Neuronal stem cell (in vitro differentiated cells): Measurements from ENCODE around the gene OR14A16.
A peak's percentile ranks its signal among the peaks of the same experiment; 100 is the strongest.

Source experiments
- DNase-seq: peaks from one replicate; pipeline ENCODE4 v3.0.0-alpha.2; 2013; ENCODE audit warnings: low spot score
- H2AFZ ChIP-seq: one replicate; pipeline ENCODE4 v1.6.1; 2013; ENCODE audit warnings: mild to moderate bottlenecking, low read length, inconsistent platforms
- H2AK5ac ChIP-seq: 2 replicates; pipeline ENCODE4 v1.6.1; 2013; ENCODE audit warnings: low read depth, mild to moderate bottlenecking, inconsistent platforms, low read length, moderate library complexity, mixed read lengths
- H2BK120ac ChIP-seq: 2 replicates; pipeline ENCODE4 v1.6.1; 2013; ENCODE audit warnings: low read depth, mild to moderate bottlenecking, inconsistent platforms, low read length, moderate library complexity, mixed read lengths
- H2BK12ac ChIP-seq: one replicate; pipeline ENCODE4 v1.6.1; 2013; ENCODE audit warnings: low read length, inconsistent platforms
- H2BK15ac ChIP-seq: 2 replicates; pipeline ENCODE4 v1.6.1; 2013; ENCODE audit warnings: mild to moderate bottlenecking, low read length, inconsistent platforms, mixed read lengths
- H2BK5ac ChIP-seq: one replicate; pipeline ENCODE4 v1.6.1; 2013; ENCODE audit warnings: inconsistent platforms, mild to moderate bottlenecking, low read length, moderate library complexity
- H3K14ac ChIP-seq: one replicate; pipeline ENCODE4 v1.6.1; 2013; ENCODE audit warnings: low read length, inconsistent platforms
- H3K18ac ChIP-seq: 2 replicates; pipeline ENCODE4 v1.6.1; 2013; ENCODE audit warnings: low read length, inconsistent platforms
- H3K23ac ChIP-seq: 2 replicates; pipeline ENCODE4 v1.6.1; 2013; ENCODE audit warnings: low read depth, mild to moderate bottlenecking, mixed read lengths, low read length, inconsistent platforms; ENCODE audit not compliant: poor library complexity
- H3K27ac ChIP-seq: replicated peaks from 3 replicates; pipeline ENCODE4 v1.5.1; 2013; ENCODE audit warnings: low read length, inconsistent platforms
- H3K27me3 ChIP-seq, 3 experiments: 2 replicates each; pipeline ENCODE4 v1.6.1; 2013; ENCODE audit warnings: low read length in 3 of 3, mild to moderate bottlenecking in 2 of 3, inconsistent platforms in 1 of 3, low read depth in 1 of 3, mixed read lengths in 1 of 3, moderate library complexity in 1 of 3; ENCODE audit not compliant: control insufficient read depth in 3 of 3, insufficient read depth in 3 of 3
- H3K36me3 ChIP-seq, 2 donors: replicated peaks in 1 of 2; 2 replicates each; pipeline ENCODE4 v1.6.1; 2013; ENCODE audit warnings: low read length in 2 of 2; ENCODE audit not compliant: control insufficient read depth in 2 of 2, insufficient read depth in 2 of 2
- H3K4ac ChIP-seq: 2 replicates; pipeline ENCODE4 v1.6.1; 2013; ENCODE audit warnings: inconsistent platforms, mild to moderate bottlenecking, low read length, moderate library complexity
- H3K4me1 ChIP-seq, 2 donors: 1 replicate in 1 of 2; 2 replicates in 1 of 2; pipeline ENCODE4 v1.6.1; 2013; ENCODE audit warnings: low read length in 2 of 2, low read depth in 1 of 2; ENCODE audit not compliant: control insufficient read depth in 2 of 2, insufficient read depth in 1 of 2
- H3K4me2 ChIP-seq: one replicate; pipeline ENCODE4 v1.6.1; 2013; ENCODE audit warnings: mild to moderate bottlenecking, low read length, inconsistent platforms; ENCODE audit not compliant: insufficient read depth, poor library complexity, severe bottlenecking
- H3K4me3 ChIP-seq, 2 donors: 2 replicates each; pipeline ENCODE4 v1.5.1; 2013; ENCODE audit warnings: low read length in 2 of 2, mild to moderate bottlenecking in 2 of 2, inconsistent platforms in 1 of 2, moderate library complexity in 1 of 2
- H3K79me1 ChIP-seq: one replicate; pipeline ENCODE4 v1.6.1; 2013; ENCODE audit warnings: low read depth, mild to moderate bottlenecking, inconsistent platforms, low read length, moderate library complexity
- H3K9ac ChIP-seq: one replicate; pipeline ENCODE4 v1.6.1; 2013; ENCODE audit warnings: mild to moderate bottlenecking, low read depth, low read length, inconsistent platforms; ENCODE audit not compliant: poor library complexity
- H3K9me3 ChIP-seq, 2 donors: replicated peaks in 1 of 2; 2 replicates each; pipeline versions ENCODE3 to v1.6.1; 2013; ENCODE audit warnings: low read length in 2 of 2, mild to moderate bottlenecking in 2 of 2, inconsistent platforms in 1 of 2, low read depth in 1 of 2, mixed read lengths in 1 of 2, moderate library complexity in 1 of 2; ENCODE audit not compliant: control insufficient read depth in 2 of 2, insufficient read depth in 1 of 2
- H4K8ac ChIP-seq: one replicate; pipeline ENCODE4 v1.6.1; 2013; ENCODE audit warnings: low read depth, mild to moderate bottlenecking, inconsistent platforms, low read length, moderate library complexity
- H4K91ac ChIP-seq: one replicate; pipeline ENCODE4 v1.6.1; 2013; ENCODE audit warnings: low read length, low read depth, mild to moderate bottlenecking, inconsistent platforms; ENCODE audit not compliant: poor library complexity
- WGBS, 2 donors: extraction: QIAGEN DNeasy Blood & Tissue Kit; methylation state at CpG; one replicate each; pipeline ENCODE4 v1.1.7; 2013; ENCODE audit warnings: missing lambda C conversion rate in 2 of 2, mixed read lengths in 1 of 2; ENCODE audit not compliant: insufficient read length in 2 of 2, insufficient replicate concordance in 1 of 2; ENCODE audit errors: extremely low coverage in 2 of 2; 5-methylcytosine and 5-hydroxymethylcytosine counted together

The OR14A16 gene

GRCh38 chr1:247845011-247845692 is 21.2 kb upstream of the OR14A16 start:
- Histone ChIP-seq H4K91ac (no peak overlapping the region), H3K27ac (no peak overlapping the region), H2BK15ac (no peak overlapping the region), H3K4ac (no peak overlapping the region), H3K4me2 (no peak overlapping the region), H3K23ac (peak overlapping the region; percentile 38), H2AFZ (no peak overlapping the region), H3K9ac (no peak overlapping the region), H3K14ac (no peak overlapping the region), H2BK12ac (no peak overlapping the region), H3K27me3 (no peaks in the 10 kb centered on the region), H3K4me1 (no peaks in the 10 kb centered on the region), H3K4me3 (no peak overlapping the region), H3K79me1 (no peaks in the 10 kb centered on the region), H4K8ac (no peak overlapping the region), H3K18ac (no peak overlapping the region), H2BK120ac (no peak overlapping the region), H3K36me3 (no peaks in the 10 kb centered on the region), H2AK5ac (no peak overlapping the region), H2BK5ac (no peak overlapping the region), H3K9me3 (peaks cover 0 to 2% of the 10 kb centered on the region in 2 donors)
- no CpG with 5 or more reads among the region's 12 CpGs for WGBS, 2 donors
- no peak for DNase-seq

GRCh38 chr1:247843411-247843810 is 19.5 kb upstream of the OR14A16 start:
- WGBS, 2 donors, result no CpG with 5 or more reads among the region's 2 CpGs
- H3K9me3 ChIP-seq, result peaks cover 0 to 2% of the 10 kb centered on the region in 2 donors
- H2BK15ac ChIP-seq, result no peak overlapping the region
- no peak overlapping the region for H3K9ac ChIP-seq
- no peak overlapping the region for H2AFZ ChIP-seq
- H2BK120ac ChIP-seq, result no peak overlapping the region
- H4K91ac ChIP-seq, result no peak overlapping the region
- H3K4ac ChIP-seq, result no peak overlapping the region
- H3K4me1 ChIP-seq, result no peaks in the 10 kb centered on the region
- no peak overlapping the region for H4K8ac ChIP-seq
- H3K4me2 ChIP-seq, result no peak overlapping the region
- no peaks in the 10 kb centered on the region for H3K79me1 ChIP-seq
- H2BK5ac ChIP-seq, result no peak overlapping the region
- no peak overlapping the region for H2BK12ac ChIP-seq
- H3K23ac ChIP-seq, result no peak overlapping the region
- H3K36me3 ChIP-seq, result no peaks in the 10 kb centered on the region
- H3K27me3 ChIP-seq, result no peaks in the 10 kb centered on the region
- H3K27ac ChIP-seq, result no peak overlapping the region
- no peak overlapping the region for H3K18ac ChIP-seq
- H2AK5ac ChIP-seq, result no peak overlapping the region
- H3K14ac ChIP-seq, result no peak overlapping the region
- H3K4me3 ChIP-seq, result no peak overlapping the region
- DNase-seq, result no peak

GRCh38 chr1:247841796-247842195 is 17.9 kb upstream of the OR14A16 start, which contains the start of gene OR11L1:
Gene OR11L1, minus strand, starts transcription at chr1:247841896. Its CDS starts 0 bp downstream, at chr1:247841896.
- Histone ChIP-seq H2BK15ac (no peak within 1 kb of the TSS), H3K9ac (no peak within 1 kb of the TSS), H4K8ac (no peak within 1 kb of the TSS), H3K79me1 (no peaks in the 10 kb centered on the region), H2AK5ac (peak within 1 kb of the TSS; percentile 18), H3K23ac (no peak within 1 kb of the TSS), H3K4ac (peak within 1 kb of the TSS; percentile 17), H2BK5ac (no peak within 1 kb of the TSS), H3K18ac (peak within 1 kb of the TSS; percentile 48), H3K36me3 (no peaks in the 10 kb centered on the region), H2AFZ (no peak within 1 kb of the TSS), H2BK120ac (no peak within 1 kb of the TSS), H2BK12ac (no peak within 1 kb of the TSS), H3K14ac (no peak within 1 kb of the TSS), H3K9me3 (peaks cover 0 to 2% of the 10 kb centered on the region in 2 donors), H3K27ac (no peak within 1 kb of the TSS), H4K91ac (no peak within 1 kb of the TSS), H3K4me1 (no peaks in the 10 kb centered on the region), H3K4me3 (peak within 1 kb of the TSS in 1 of 2 donors; percentile 42), H3K4me2 (no peak within 1 kb of the TSS), H3K27me3 (no peaks in the 10 kb centered on the region)
- WGBS, 2 donors, result no CpG with 5 or more reads among the region's 2 CpGs
- no peak for DNase-seq

- Histone ChIP-seq H3K9me3 (peaks cover 0 to 2% of the 10 kb centered on the region in 2 donors), H3K27me3 (no peaks in the 10 kb centered on the region), H2AK5ac (no peak overlapping the region), H3K14ac (no peak overlapping the region), H2BK15ac (no peak overlapping the region), H3K36me3 (no peaks in the 10 kb centered on the region), H3K18ac (no peak overlapping the region), H3K4me3 (no peak overlapping the region), H2BK5ac (no peak overlapping the region), H2BK12ac (no peak overlapping the region), H4K91ac (no peak overlapping the region), H3K23ac (no peak overlapping the region), H3K4me2 (no peak overlapping the region), H3K79me1 (no peaks in the 10 kb centered on the region), H4K8ac (no peak overlapping the region), H3K27ac (no peak overlapping the region), H3K4ac (no peak overlapping the region), H2BK120ac (no peak overlapping the region), H3K9ac (no peak overlapping the region), H2AFZ (no peak overlapping the region), H3K4me1 (no peaks in the 10 kb centered on the region)
- DNase-seq, result no peak
- WGBS, 2 donors, result no CpG with 5 or more reads among the region's 2 CpGs
Observed at GRCh38 chr1:247840818-247841217, 16.9 kb upstream of the OR14A16 start.
